HL-60/S4 treated with phorbol 12-myristate 13-acetate at 8.2 ng/mL for 4 days and 3 days (cell line): ENCODE measurements around the gene OPTN.
"Not testable (repeated sequence)": the region's sequence is repeated elsewhere in the genome, so short reads cannot be mapped to it uniquely, and the experiment has no call there.

ENCODE experiments used
- in situ Hi-C: fragments of 300-500 bp; cut with MboI; formaldehyde crosslinking; loops from 2 replicates; pipeline ENCODE4 v1.15.0; 2022; ENCODE audit warnings: low sequenced_read_pairs

OPTN gene

GRCh38 chr10:13118784-13119410 is 18.9 kb downstream of the OPTN start:
- in situ Hi-C loops, result no loop called here

GRCh38 chr10:13120786-13121499 is 21.0 kb downstream of the OPTN start:
- in situ Hi-C loops, result no loop called here

- in situ Hi-C loops, result no loop called here
Measured at GRCh38 chr10:13121500-13121854, 21.5 kb downstream of the OPTN start.

- in situ Hi-C loops, result no loop called here
Measured at GRCh38 chr10:13136651-13137050, 36.7 kb downstream of the OPTN start.

- in situ Hi-C loops, result no loop called here
Measured at GRCh38 chr10:13139150-13139549, 39.2 kb downstream of the OPTN start.

GRCh38 chr10:13139676-13140075 is 39.7 kb downstream of the OPTN start:
- in situ Hi-C loops, result no loop called here

GRCh38 chr10:13140627-13141190 is 40.7 kb downstream of the OPTN start:
- in situ Hi-C loops, result no loop called here

GRCh38 chr10:13143766-13144165 is 43.8 kb downstream of the OPTN start:
- in situ Hi-C loops, result no loop called here

GRCh38 chr10:13144814-13145213 is 44.9 kb downstream of the OPTN start:
- in situ Hi-C loops, result no loop called here

- in situ Hi-C loops, result no loop called here
Measured at GRCh38 chr10:13146379-13146778, 46.4 kb downstream of the OPTN start.

- in situ Hi-C loops, result no loop called here
Measured at GRCh38 chr10:13147161-13147560, 47.2 kb downstream of the OPTN start.

- in situ Hi-C loops, result no loop called here
Measured at GRCh38 chr10:13152296-13152695, 52.3 kb downstream of the OPTN start.

GRCh38 chr10:13155860-13156259 is 55.9 kb downstream of the OPTN start:
- in situ Hi-C loops, result not testable (repeated sequence)

- in situ Hi-C loops, result no loop called here
Measured at GRCh38 chr10:13158401-13158800, 58.4 kb downstream of the OPTN start.

GRCh38 chr10:13160934-13161856 is 61.2 kb downstream of the OPTN start, which contains the start of gene MCM10:
Gene MCM10 (plus strand): TSS chr10:13161558. CDS start chr10:13164203, 2,645 bp downstream.
- in situ Hi-C loops, result no loop called here

GRCh38 chr10:13161857-13162271 is 61.9 kb downstream of the OPTN start:
- in situ Hi-C loops, result no loop called here

GRCh38 chr10:13163859-13164258 is 63.9 kb downstream of the OPTN start:
- in situ Hi-C loops, result no loop called here

GRCh38 chr10:13165177-13165576 is 65.2 kb downstream of the OPTN start:
- in situ Hi-C loops, result no loop called here

GRCh38 chr10:13167568-13167967 is 67.6 kb downstream of the OPTN start:
- in situ Hi-C loops, result no loop called here

GRCh38 chr10:13168781-13169180 is 68.8 kb downstream of the OPTN start:
- in situ Hi-C loops, result no loop called here

- in situ Hi-C loops, result no loop called here
Measured at GRCh38 chr10:13173616-13174015, 73.7 kb downstream of the OPTN start.
